ENCODE measurements around the gene ANAPC2.

The ANAPC2 gene

DNA sequence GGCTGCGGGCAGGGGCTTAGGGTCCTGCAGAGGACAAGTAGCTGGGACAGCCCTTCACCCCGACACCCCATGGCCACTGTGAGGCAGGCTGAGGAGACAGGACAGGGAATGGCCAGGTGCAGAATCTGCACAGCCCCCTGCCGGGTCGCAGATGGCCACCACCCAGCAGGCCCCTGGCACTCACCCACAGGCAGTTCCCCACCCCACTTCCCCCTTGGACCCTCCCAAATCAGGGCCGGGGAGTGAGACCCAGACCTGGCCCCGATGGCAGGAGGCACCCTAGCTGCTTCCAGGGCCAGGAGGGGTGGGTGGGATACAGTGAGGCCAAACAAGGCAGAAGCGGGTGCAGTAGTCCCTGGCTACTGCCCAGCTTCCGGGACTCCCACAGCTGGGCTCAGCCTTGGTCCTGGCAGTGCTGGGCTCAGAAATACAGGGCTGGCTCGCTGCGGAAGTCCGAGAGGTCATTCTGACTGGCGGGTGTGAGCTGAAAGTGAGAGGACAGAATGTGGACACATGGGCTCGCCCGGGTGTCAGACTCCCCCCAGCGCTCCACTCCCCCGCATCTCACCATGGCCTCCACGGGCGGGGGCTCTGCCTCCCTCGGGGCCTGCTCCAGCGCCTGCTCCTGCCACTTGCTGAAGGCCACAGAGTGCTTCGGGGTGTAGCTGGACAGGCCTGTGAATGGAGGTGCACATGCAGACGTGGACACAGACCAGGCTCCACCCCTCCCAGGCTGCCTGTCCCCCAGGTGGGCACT lies 3.5 kb upstream of the ANAPC2 start:
- DNase-seq, result no peak

DNA sequence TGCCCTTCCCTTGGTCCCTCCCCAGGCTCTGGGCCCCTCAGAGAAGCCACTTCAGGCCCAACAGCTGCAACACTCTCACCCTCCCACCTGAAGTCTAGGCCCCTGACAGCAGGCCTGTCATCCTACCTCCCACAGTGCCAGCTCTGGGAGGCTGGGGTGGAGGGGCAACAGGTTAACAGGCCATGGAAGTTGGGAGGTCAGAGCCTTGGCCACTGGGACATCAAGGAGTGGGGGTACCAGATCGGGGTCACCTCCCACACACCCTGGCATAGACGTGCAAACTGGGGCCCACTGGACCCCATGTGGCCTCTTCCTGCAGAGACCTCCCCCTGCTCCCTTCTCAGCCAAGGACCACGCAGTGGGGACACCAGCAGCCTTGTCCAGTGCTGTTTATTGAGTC lies 2.9 kb upstream of the ANAPC2 start:
- no peak for DNase-seq

- DNase-seq, result no peak
Observed at GRCh38 chr9:137190315-137190856, 2.0 kb upstream of the ANAPC2 start.

DNA sequence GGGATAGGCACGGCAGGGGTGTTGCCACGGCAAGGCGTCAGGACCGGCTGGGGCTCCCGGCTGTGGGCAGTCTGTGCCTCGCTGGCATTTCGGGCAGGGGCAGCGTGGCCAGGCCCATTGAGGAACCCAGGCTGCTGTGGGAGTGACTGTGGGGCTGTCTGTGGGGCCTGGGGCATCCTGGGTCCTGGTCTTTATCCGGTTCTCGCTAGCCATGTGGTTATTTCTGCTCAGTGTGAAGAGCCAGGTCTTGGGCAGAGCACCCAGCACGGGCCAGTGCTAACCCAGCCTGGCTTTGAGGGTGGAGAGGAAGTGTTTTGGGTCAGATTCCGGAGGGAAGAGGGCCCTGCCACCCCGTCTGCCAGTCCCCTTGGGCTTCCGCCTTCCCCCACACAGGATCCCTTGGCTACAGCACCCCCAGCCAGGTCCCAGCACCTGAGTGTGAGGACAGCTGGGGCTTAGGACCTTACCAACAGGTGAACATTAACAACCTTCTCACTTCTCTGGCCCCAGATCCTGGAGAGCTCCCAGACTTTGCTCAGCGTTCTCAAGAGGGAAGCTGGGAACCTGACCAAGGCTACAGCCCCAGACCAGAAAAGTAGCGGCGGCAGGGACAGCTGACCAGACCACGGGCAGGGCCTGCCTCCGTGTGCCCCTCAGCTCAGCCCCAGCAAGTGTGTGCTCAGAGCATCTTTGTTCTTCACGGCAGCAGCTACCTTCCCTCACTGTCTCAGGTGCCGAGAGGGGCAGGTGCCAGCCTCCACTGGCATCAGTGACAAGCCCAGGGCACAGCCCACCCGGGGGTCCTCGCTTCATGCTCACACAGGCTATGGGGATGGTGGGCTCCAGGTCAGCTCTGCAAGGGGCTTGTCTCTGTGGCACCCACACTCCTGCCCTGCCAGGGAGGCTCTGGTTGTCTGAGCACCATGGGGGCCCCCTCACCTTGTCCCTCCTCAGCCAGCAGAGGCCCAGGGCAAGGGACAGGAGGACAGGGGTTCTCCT lies 1.2 kb upstream of the ANAPC2 start:
- DNase-seq, result no peak

DNA sequence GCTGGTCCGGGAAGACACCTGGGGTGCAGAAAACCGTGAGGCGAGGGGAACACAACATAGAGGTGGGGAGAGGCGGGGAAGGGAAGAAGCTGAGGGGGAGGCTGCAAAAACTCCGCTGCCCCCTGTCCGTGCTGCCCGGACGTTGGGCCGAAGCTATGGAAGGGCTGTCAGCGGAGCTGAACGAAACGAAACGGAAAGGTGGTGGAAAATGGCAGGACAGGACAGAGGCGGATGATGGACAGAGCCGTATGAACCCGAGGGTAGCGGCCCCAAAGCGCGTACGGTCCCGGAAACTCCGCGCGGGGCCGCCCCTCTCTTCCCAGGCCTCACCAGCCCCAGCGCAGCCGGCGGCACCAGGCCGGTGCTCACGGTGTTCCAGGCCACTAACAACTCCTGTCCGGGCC lies 272 bp downstream of the ANAPC2 start:
- no peak for DNase-seq

DNA sequence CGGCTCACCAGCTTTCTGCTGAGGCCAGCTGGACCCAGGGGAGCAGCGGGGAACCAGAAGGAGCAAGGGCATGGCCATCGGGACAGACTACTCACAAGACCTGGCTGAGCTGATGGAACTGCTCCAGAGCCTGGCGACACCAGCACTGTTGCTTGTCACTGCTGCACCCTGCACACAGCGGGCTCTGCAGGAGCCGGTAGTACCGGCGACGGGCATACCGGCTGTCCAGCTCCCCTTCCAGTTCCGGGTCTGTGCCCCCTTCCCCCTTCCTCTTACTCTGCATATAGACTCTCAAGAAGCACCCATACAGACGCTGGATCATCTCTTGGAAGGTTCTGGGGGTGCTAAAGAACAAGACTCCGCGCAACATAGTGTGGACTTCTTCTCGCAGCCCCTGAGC lies 974 bp downstream of the ANAPC2 start:
- no peak for DNase-seq

- no peak for DNase-seq
Observed at GRCh38 chr9:137186385-137186784, 2.0 kb downstream of the ANAPC2 start.

- no peak for DNase-seq
Observed at GRCh38 chr9:137185921-137186320, 2.4 kb downstream of the ANAPC2 start.

DNA sequence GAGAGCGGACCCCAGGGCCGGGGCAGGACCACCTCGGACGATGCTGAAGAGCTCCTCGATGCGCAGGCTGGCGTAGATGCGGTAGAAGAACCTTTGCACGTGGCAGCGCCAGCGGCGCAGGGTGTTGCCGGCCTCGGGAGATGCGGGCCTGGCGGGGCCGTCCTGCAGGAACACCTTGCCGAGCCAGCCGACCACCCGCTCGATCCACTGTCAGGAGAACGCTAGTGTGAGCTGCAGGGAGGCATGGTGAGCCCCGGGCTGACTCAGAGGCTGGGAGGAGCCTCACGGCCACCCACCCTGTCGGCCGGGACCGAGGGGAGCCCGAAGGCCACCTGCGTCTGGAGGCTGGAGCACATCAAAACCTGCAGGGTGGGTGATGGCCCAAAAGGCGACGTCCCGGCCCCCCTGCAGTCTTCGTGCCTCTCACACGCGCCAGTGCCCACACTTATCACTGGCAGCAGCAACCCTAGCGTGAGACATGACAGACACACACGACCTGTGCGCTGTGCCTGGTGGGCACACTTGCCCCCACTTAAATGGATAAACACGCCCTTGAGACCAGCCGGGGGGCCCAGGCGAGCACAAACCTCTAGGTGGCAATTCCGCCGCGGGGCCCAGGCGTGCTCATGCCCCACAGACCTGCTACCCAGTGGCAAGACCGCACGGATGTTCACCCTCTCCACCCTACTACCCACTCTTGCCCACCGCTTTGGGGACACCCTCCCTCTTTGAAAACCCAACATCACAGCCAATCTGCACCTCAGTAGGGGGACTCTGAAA lies 3.3 kb downstream of the ANAPC2 start:
- DNase-seq, result no peak

GRCh38 chr9:137183980-137184595 lies 4.3 kb downstream of the ANAPC2 start:
- no peak for DNase-seq

GRCh38 chr9:137182836-137183235 lies 5.5 kb downstream of the ANAPC2 start:
- DNase-seq, result no peak

DNA sequence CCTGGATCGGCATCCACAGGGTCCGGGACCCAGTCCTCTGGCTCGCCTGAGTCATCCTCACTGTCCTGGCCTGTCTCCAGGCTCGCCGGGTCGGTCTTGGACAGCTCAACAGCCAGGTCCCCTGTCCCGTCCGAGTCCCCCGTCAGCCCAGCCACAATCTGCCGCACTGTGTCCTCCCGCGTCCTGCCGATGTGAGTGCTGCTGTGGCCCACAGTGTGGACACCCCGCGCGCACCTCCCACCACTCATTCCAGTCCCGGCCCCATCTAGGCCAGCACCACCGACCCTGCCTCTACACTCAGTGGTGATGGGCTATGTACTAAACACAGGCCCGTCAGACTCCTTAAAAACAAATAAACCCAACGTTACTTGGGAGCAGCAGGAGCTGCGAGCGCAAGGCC lies 6.7 kb downstream of the ANAPC2 start:
- no peak for DNase-seq

GRCh38 chr9:137180491-137180890 lies 7.9 kb downstream of the ANAPC2 start:
- DNase-seq, result no peak

DNA sequence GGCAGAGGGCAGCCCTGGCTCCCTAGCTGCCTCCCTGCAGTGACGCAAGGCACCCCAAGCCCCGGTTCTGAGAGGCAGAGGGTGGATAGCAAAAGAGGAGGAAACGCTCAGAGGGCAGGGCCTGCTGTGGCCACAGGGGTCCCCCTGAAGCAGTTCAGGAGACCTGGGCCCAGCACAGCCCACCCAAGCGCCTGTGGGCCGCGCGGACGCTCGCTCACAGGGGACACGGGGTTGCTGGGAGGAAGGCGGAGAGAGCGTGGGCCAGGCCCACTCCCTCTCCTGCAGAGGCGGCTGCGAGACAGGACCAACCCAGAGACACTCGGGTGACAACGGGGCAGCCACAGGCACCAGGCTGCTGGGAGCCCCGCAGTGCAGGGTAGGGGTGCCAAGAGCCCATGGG lies 8.6 kb downstream of the ANAPC2 start:
- no peak for DNase-seq

- no peak for DNase-seq
Observed at GRCh38 chr9:137178939-137179630, 9.3 kb downstream of the ANAPC2 start.

DNA sequence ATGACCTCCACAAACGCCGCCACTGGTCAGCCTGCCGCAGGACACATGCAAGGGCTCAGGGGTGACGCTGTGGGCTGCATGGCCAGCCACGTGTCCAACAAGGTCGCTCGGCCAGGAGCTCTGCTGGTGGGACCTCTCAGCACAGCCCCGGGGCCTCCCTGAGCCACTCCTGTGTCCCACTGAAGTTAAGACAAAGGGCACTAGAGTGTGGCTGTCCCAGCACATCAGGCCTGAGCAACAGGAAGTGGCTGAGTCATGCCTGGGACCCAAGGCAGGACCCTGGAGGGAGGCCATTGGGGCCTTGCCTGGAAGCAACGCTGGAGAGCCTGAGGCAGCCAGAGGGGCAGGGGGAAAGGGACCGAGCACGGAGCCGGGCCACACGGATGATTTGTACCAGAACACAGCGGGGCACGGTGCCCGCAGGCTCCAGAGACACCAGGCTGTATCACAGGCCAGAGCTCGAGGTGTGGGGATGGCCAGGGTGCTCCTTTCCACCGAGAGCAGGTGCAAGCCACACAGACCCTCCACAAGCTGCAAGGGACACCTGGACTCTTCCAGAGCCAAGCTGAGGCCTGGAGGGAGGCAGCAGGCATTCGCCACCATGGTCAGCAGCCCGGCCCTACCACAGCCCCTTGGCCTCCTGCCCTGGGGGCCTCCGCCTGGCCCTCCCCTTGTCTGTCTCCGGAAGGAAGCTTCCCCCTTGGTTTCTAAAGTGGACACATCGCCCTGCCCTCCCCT lies 10.0 kb downstream of the ANAPC2 start:
- no peak for DNase-seq

GRCh38 chr9:137176302-137177182 lies 11.8 kb downstream of the ANAPC2 start:
- peak; percentile 38 to 46 for DNase-seq

DNA sequence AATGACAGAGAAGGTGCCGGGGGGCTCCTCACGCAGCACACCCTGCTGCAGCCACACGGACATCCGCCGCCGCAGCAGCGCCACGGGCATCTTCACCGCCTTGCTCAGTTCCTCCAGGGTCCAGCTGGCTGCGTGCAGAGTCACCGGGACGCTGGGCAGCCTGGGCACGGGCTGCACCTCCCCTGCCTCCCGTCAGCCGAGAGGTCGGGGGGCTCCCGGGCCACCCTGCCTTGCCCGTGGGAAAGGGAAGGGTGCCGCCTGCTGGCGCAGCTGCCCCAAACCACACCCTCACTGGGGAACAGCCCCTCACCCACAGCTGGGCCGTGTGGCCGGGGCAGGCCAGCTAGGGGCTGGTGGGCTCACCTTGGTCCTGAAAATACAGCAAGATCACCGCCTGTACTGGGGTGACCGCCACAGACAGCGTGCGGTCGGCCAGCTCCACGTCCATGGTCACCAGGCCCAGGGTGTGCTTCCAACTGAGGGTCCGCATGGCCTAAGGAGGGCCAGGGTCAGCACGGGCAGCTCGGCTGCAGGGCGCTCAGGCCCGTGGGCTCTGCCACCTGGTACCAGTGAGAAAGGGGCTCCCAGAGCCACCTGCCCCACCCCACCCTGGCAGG lies 12.9 kb downstream of the ANAPC2 start:
- peak in 1 of 2 experiments; percentile 39 for DNase-seq

- peak in 1 of 2 experiments; percentile 47 for DNase-seq
Observed at GRCh38 chr9:137174722-137175293, 13.6 kb downstream of the ANAPC2 start.

All from activated T-cell treated with anti-CD3 and anti-CD28 coated beads, Interleukin-2, amount 50 U/mL, for 48 hours (primary cell).